Esophagus muscularis mucosa (tissue), 4 donors: Measurements from ENCODE around the gene OXCT2. TPM values are rescaled to one million over a fixed set of nuclear protein-coding genes. Genes with fewer than 3 reads are reported as not detected.

Experiments
- DNase-seq: peaks from one replicate; pipeline ENCODE4 v3.0.0-alpha.2; 2017; ENCODE audit errors: extremely low spot score
- H3K27ac ChIP-seq, 4 donors: fragments of 200-600 bp; sonication (generic); replicated peaks in 1 of 4; 1 replicate in 3 of 4; 2 replicates in 1 of 4; pipeline ENCODE4 v1.5.1; 2016 to 2019; ENCODE audit warnings: mild to moderate bottlenecking in 1 of 4
- H3K27me3 ChIP-seq, 4 donors: fragments of 200-600 bp; sonication (generic); one replicate each; pipeline versions ENCODE4 v1.5.1 to v1.6.0; 2016 to 2019
- H3K36me3 ChIP-seq, 4 donors: fragments of 200-600 bp; sonication (generic); one replicate each; pipeline ENCODE4 v1.5.1; 2016 to 2019
- H3K4me1 ChIP-seq, 4 donors: fragments of 200-600 bp; sonication (generic); one replicate each; pipeline ENCODE4 v1.5.1; 2016 to 2019
- H3K4me3 ChIP-seq, 4 donors: fragments of 200-600 bp; sonication (generic); 1 replicate in 2 of 4; 2 replicates in 2 of 4; pipeline ENCODE4 v1.5.1; 2016 to 2019; ENCODE audit warnings: mild to moderate bottlenecking in 4 of 4, moderate library complexity in 1 of 4
- H3K9me3 ChIP-seq, 4 donors: fragments of 200-600 bp; sonication (generic); 1 replicate in 3 of 4; 2 replicates in 1 of 4; pipeline ENCODE4 v1.5.1; 2016 to 2019
- EP300 ChIP-seq: sonication (generic); formaldehyde crosslinking; IDR thresholded peaks from one replicate; pipeline ENCODE4 v1.6.1; 2017; ENCODE audit warnings: antibody characterized with exemption
- POLR2A ChIP-seq: fragments of 450-650 bp; IDR thresholded peaks from one replicate; pipeline ENCODE4 v1.6.1; 2017; ENCODE audit warnings: antibody characterized with exemption, moderate library complexity, mild to moderate bottlenecking, low read depth
- POLR2AphosphoS5 ChIP-seq, 2 donors: sonication (generic); formaldehyde crosslinking; IDR thresholded peaks; one replicate each; pipeline ENCODE4 v1.6.1; 2017; ENCODE audit warnings: antibody characterized with exemption in 2 of 2
- WGBS: methylation state at CpG from one replicate; pipeline ENCODE4 v1.1.5; 2018; 5-methylcytosine and 5-hydroxymethylcytosine counted together
- intact Hi-C: fragments of 100-400 bp; cut with DNase I; formaldehyde crosslinking; loops from one replicate; pipeline ENCODE4 v1.15.1; 2023
- total RNA-seq, 4 donors: library from RNA; depleted of rRNA; stranded (reverse); fragments of >200 nt; gene quantifications; one replicate each; pipeline versions ENCODE4 v1.1.0 to v1.2.1, GENCODE V29; 2016
- TF ChIP-seq, protein P1 (sequence below), 3 experiments: fragments of 200-600 bp in 2 of 3; fragments of 450-650 bp in 1 of 3; sonication (generic) in 2 of 3; IDR thresholded peaks; one replicate each; pipeline ENCODE4 v1.5.1; 2017 to 2019; ENCODE audit warnings: antibody characterized with exemption in 3 of 3, mild to moderate bottlenecking in 2 of 3, moderate library complexity in 1 of 3

OXCT2 gene
- total RNA-seq, 4 donors from 2014 or later = 0.65 to 1.4 (median 0.83) TPM

DNA sequence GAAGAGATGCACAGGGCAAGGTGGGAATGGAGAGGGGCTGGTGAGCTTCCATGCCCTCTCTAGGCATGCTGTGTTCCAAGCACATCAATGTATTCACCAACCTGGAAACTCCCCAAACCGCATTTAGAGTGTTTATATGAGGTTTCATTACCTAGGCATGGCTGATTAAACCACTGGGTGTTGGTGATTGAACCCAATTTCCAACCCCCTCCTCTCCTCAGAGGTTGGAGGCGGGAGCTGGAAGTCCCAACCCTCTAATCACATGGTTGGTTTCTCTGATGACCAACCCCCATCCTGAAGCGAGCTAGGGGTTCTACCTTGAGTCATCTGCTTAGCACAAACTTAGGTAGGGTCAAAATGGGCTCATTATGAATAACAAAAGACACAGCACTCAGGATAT lies 35.4 kb downstream of the OXCT2 start:
- Histone ChIP-seq H3K27ac (no peak overlapping the region), H3K27me3 (peaks cover 0 to 6% (median 0%) of the 10 kb centered on the region in 4 donors), H3K36me3 (peaks cover 0 to 7% (median under 1%) of the 10 kb centered on the region in 4 donors), H3K4me3 (no peak overlapping the region), H3K9me3 (no peaks in the 10 kb centered on the region), H3K4me1 (peaks cover 12 to 36% (median 35%) of the 10 kb centered on the region in 4 donors)
- no peak for DNase-seq
- WGBS = 55% methylated on average over 3 of the region's 3 CpGs
- TF ChIP-seq EP300 (no peak), POLR2A (no peak), POLR2AphosphoS5 (IDR thresholded peaks at IDR 0.05) (no peak)
- TF ChIP-seq, protein P1, sequence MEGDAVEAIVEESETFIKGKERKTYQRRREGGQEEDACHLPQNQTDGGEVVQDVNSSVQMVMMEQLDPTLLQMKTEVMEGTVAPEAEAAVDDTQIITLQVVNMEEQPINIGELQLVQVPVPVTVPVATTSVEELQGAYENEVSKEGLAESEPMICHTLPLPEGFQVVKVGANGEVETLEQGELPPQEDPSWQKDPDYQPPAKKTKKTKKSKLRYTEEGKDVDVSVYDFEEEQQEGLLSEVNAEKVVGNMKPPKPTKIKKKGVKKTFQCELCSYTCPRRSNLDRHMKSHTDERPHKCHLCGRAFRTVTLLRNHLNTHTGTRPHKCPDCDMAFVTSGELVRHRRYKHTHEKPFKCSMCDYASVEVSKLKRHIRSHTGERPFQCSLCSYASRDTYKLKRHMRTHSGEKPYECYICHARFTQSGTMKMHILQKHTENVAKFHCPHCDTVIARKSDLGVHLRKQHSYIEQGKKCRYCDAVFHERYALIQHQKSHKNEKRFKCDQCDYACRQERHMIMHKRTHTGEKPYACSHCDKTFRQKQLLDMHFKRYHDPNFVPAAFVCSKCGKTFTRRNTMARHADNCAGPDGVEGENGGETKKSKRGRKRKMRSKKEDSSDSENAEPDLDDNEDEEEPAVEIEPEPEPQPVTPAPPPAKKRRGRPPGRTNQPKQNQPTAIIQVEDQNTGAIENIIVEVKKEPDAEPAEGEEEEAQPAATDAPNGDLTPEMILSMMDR (IDR thresholded peaks at IDR 0.05) = no peak
- intact Hi-C loops = no loop called here

DNA sequence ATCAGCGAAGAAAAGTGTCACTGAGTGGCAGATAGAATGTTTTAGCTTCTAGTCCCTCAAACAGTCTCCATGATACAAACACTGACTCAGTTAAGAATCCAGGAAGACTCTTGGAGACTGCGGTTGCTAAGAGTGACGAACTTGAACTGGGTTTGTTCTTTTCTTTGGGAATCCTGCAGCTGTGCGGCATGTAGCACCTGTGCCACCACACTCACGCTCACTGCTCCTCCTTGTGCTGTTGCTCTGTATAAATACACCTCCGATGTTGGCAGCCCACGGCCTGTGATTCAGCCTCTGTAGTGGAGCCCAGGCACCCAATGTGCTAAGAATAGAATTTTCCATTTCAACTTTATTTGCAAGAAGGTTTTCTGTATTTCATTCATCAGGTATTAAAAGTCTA lies 38.0 kb downstream of the OXCT2 start:
- intact Hi-C loops = no loop called here
- H3K4me1 ChIP-seq = peaks cover 3 to 14% (median 13%) of the 10 kb centered on the region in 4 donors
- H3K36me3 ChIP-seq = no peaks in the 10 kb centered on the region
- H3K4me3 ChIP-seq = no peak overlapping the region
- H3K9me3 ChIP-seq = no peaks in the 10 kb centered on the region
- H3K27me3 ChIP-seq = peaks cover 0 to 21% (median 4%) of the 10 kb centered on the region in 4 donors
- DNase-seq = no peak
- H3K27ac ChIP-seq = peak overlapping the region in 1 of 4 donors; percentile 13
- 43% methylated on average over 7 of the region's 7 CpGs for WGBS
- TF ChIP-seq EP300 (no peak), POLR2A (no peak), POLR2AphosphoS5 (IDR thresholded peaks at IDR 0.05) (no peak)
- TF ChIP-seq, protein P1 (IDR thresholded peaks at IDR 0.05) = no peak

DNA sequence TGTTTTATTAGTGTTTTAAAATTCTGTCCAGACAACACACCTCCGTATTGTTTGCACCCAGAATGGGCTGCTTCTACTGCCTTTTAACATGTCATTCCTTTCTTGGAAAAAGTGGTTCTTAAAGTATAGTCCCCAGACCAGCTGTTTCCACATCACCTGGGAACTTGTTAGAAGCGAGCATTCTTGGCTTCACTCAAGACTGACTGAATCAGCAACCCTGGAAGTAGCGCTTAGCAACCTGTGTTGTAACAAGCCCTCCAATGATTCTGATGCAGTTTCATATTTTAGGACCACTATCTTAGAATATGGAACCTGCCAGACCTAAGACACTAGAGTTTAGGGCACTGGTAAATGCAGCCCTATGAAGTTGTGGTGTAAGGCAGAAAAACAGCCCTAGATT lies 38.4 kb downstream of the OXCT2 start:
- no peak for TF ChIP-seq POLR2A
- no peak for TF ChIP-seq EP300
- TF ChIP-seq POLR2AphosphoS5 (IDR thresholded peaks at IDR 0.05) = no peak
- TF ChIP-seq, protein P1 (IDR thresholded peaks at IDR 0.05) = no peak
- DNase-seq = no peak
- peaks cover 0 to 25% (median 8%) of the 10 kb centered on the region in 4 donors for H3K27me3 ChIP-seq
- peaks cover 3 to 14% (median 13%) of the 10 kb centered on the region in 4 donors for H3K4me1 ChIP-seq
- intact Hi-C loops = no loop called here
- H3K27ac ChIP-seq = no peak overlapping the region
- 18% methylated on average over 2 of the region's 3 CpGs for WGBS
- no peak overlapping the region for H3K4me3 ChIP-seq
- no peaks in the 10 kb centered on the region for H3K9me3 ChIP-seq
- H3K36me3 ChIP-seq = no peaks in the 10 kb centered on the region

DNA sequence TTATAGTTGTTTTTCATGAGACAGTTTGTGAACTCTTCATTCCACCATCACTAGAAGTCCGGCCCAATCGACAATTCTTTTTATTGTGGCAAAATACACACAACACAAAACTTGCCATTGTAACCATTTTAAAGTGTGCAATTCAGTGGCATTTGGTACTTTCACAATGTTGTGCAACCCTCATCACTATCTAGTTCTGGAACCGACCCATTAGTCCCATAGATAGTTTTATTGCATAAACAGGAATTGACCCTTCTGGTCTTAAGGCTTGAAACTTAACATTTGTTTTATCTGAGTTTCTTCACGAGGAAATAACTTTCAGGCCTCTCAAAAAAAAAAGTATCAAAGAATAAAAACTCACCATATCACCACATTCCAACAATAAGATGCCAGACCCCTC lies 41.3 kb downstream of the OXCT2 start:
- peaks cover 3 to 14% (median 13%) of the 10 kb centered on the region in 4 donors for H3K4me1 ChIP-seq
- WGBS = 63% methylated on average over 3 of the region's 4 CpGs
- intact Hi-C loops = no loop called here
- H3K27me3 ChIP-seq = peaks cover 0 to 37% (median 8%) of the 10 kb centered on the region in 4 donors
- TF ChIP-seq POLR2AphosphoS5 (IDR thresholded peaks at IDR 0.05) (no peak), EP300 (no peak), POLR2A (no peak)
- TF ChIP-seq, protein P1 (IDR thresholded peaks at IDR 0.05) = no peak
- H3K36me3 ChIP-seq = no peaks in the 10 kb centered on the region
- H3K27ac ChIP-seq = no peak overlapping the region
- no peaks in the 10 kb centered on the region for H3K9me3 ChIP-seq
- H3K4me3 ChIP-seq = no peak overlapping the region
- DNase-seq = no peak

DNA sequence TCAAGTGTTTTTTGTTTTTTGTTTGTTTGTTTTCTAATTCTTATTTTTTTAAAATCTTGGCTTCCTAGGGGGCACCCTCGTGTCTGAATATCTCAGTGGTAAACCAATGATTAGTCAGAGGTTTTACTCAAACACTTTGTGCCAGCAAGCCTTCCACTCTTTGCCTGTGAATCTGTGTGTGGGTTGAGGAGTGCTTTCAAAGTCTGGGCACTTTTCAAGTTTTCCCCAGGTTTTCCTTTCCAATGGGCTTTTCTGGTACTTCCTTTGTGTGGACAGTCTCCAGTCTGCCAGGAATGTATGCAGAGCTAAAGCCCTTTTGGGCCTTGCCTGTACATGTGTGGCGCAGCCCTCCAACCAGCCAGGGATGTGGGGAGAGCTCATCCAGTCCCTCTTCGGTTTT lies 42.1 kb downstream of the OXCT2 start:
- Histone ChIP-seq H3K27me3 (peaks cover 0 to 45% (median 8%) of the 10 kb centered on the region in 4 donors), H3K36me3 (no peaks in the 10 kb centered on the region), H3K4me3 (no peak overlapping the region), H3K27ac (no peak overlapping the region), H3K4me1 (peaks cover 3 to 13% (median 11%) of the 10 kb centered on the region in 4 donors), H3K9me3 (no peaks in the 10 kb centered on the region)
- 63% methylated on average over 3 of the region's 3 CpGs for WGBS
- intact Hi-C loops = no loop called here
- TF ChIP-seq POLR2A = no peak
- TF ChIP-seq, protein P1 (IDR thresholded peaks at IDR 0.05) = no peak
- peak; percentile 47 for DNase-seq
